Stomach (tissue), 4 donors: ENCODE results near the gene ZBTB32.

Experiments
- EP300 ChIP-seq: sonication (generic); formaldehyde crosslinking; IDR thresholded peaks from one replicate; pipeline ENCODE4 v1.6.1; 2017; ENCODE audit warnings: antibody characterized with exemption
- POLR2A ChIP-seq, 4 donors: fragments of 450-650 bp; IDR thresholded peaks; one replicate each; pipeline ENCODE4 v1.6.1; 2016; ENCODE audit warnings: antibody characterized with exemption in 4 of 4, control low read depth in 2 of 4, mild to moderate bottlenecking in 1 of 4, moderate library complexity in 1 of 4
- TF ChIP-seq, protein P1 (sequence below), 7 experiments: fragments of 450-650 bp in 4 of 7; fragments of 200-600 bp in 3 of 7; sonication (generic) in 3 of 7; IDR thresholded peaks; one replicate each; pipeline ENCODE4 v1.5.1; 2016 to 2019; ENCODE audit warnings: antibody characterized with exemption in 7 of 7, control low read depth in 2 of 7, mild to moderate bottlenecking in 1 of 7

DNA sequence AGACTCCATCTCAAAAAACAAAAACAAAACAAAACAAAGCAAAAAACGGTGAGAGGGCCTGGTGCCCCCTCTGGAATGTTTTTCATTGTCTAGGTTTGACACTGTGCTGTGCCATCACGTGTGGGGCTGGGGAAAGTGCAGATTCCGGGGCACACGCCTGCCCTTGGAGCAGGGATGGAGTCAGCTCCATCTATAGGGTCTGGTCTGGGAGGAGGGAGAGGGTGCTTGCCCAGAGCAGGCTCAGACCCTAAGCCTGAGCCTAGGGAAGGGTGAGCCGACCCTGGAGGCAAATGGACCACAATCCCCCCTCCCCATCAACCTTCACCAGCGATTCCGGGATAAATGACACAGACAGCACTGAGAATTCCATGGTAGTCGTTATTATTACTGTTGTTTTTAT, 10.9 kb upstream of the ZBTB32 start:
- TF ChIP-seq EP300 = no peak
- TF ChIP-seq, protein P1, sequence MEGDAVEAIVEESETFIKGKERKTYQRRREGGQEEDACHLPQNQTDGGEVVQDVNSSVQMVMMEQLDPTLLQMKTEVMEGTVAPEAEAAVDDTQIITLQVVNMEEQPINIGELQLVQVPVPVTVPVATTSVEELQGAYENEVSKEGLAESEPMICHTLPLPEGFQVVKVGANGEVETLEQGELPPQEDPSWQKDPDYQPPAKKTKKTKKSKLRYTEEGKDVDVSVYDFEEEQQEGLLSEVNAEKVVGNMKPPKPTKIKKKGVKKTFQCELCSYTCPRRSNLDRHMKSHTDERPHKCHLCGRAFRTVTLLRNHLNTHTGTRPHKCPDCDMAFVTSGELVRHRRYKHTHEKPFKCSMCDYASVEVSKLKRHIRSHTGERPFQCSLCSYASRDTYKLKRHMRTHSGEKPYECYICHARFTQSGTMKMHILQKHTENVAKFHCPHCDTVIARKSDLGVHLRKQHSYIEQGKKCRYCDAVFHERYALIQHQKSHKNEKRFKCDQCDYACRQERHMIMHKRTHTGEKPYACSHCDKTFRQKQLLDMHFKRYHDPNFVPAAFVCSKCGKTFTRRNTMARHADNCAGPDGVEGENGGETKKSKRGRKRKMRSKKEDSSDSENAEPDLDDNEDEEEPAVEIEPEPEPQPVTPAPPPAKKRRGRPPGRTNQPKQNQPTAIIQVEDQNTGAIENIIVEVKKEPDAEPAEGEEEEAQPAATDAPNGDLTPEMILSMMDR (IDR thresholded peaks at IDR 0.05) = no peak
- no peak for TF ChIP-seq POLR2A (IDR thresholded peaks at IDR 0.05)
